ENCODE data around the gene GSAP. TPM values are rescaled to one million over a fixed set of nuclear protein-coding genes. Genes with fewer than 3 reads are reported as not detected.
A peak's percentile ranks its signal among the peaks of the same experiment; 100 is the strongest.

GSAP gene
- total RNA-seq, 2 experiments from 2014 or later, result 5.9 to 6.6 TPM

GRCh38 chr7:77393954-77394353 is 22.2 kb downstream of the GSAP start:
- H3K4me1 Mint-ChIP-seq, result peaks cover 31% of the 10 kb centered on the region
- DNase-seq, result no peak
- H3K36me3 Mint-ChIP-seq (ENCODE audit: low read depth), result peaks cover 23% of the 10 kb centered on the region
- ChIA-PET POLR2A (no interaction called here), CTCF (no interaction called here)
- H3K27ac Mint-ChIP-seq, result no peak overlapping the region
- H3K4me3 Mint-ChIP-seq, result no peak overlapping the region
- no peaks in the 10 kb centered on the region for H3K9me3 Mint-ChIP-seq
- H3K27me3 Mint-ChIP-seq, result no peaks in the 10 kb centered on the region

GRCh38 chr7:77393261-77393660 is 22.9 kb downstream of the GSAP start:
- peaks cover 31% of the 10 kb centered on the region for H3K4me1 Mint-ChIP-seq
- no peaks in the 10 kb centered on the region for H3K9me3 Mint-ChIP-seq
- peak; percentile 43 for DNase-seq
- H3K27ac Mint-ChIP-seq, result peak overlapping the region; percentile 53
- H3K4me3 Mint-ChIP-seq, result no peak overlapping the region
- POLR2A ChIA-PET, result no interaction called here
- H3K36me3 Mint-ChIP-seq (ENCODE audit: low read depth), result peaks cover 23% of the 10 kb centered on the region
- CTCF ChIA-PET, result no interaction called here
- H3K27me3 Mint-ChIP-seq, result no peaks in the 10 kb centered on the region

GRCh38 chr7:77391230-77391629 is 24.9 kb downstream of the GSAP start:
- H3K27ac Mint-ChIP-seq, result no peak overlapping the region
- peaks cover 16% of the 10 kb centered on the region for H3K36me3 Mint-ChIP-seq (ENCODE audit: low read depth)
- H3K4me3 Mint-ChIP-seq, result no peak overlapping the region
- no peak for DNase-seq
- POLR2A ChIA-PET, result interaction anchor here (0.8 kb wide), 1 partner anchor 43 kb away, joined by 4 read pairs; no protein-coding TSS in a partner anchor
- H3K4me1 Mint-ChIP-seq, result peaks cover 31% of the 10 kb centered on the region
- H3K27me3 Mint-ChIP-seq, result no peaks in the 10 kb centered on the region
- no peaks in the 10 kb centered on the region for H3K9me3 Mint-ChIP-seq
- CTCF ChIA-PET, result no interaction called here

- peaks cover 17% of the 10 kb centered on the region for H3K4me1 Mint-ChIP-seq
- no peak overlapping the region for H3K27ac Mint-ChIP-seq
- ChIA-PET CTCF (no interaction called here), POLR2A (no interaction called here)
- no peaks in the 10 kb centered on the region for H3K9me3 Mint-ChIP-seq
- no peak for DNase-seq
- H3K27me3 Mint-ChIP-seq, result no peaks in the 10 kb centered on the region
- H3K4me3 Mint-ChIP-seq, result no peak overlapping the region
- peaks cover 2% of the 10 kb centered on the region for H3K36me3 Mint-ChIP-seq (ENCODE audit: low read depth)
Observed at GRCh38 chr7:77388055-77388641, 28.0 kb downstream of the GSAP start.

- POLR2A ChIA-PET, result no interaction called here
- peaks cover 4% of the 10 kb centered on the region for H3K36me3 Mint-ChIP-seq (ENCODE audit: low read depth)
- H3K4me1 Mint-ChIP-seq, result peaks cover 3% of the 10 kb centered on the region
- no peak overlapping the region for H3K27ac Mint-ChIP-seq
- CTCF ChIA-PET, result interaction anchor here (0.6 kb wide), 1 partner anchor 267 kb away, joined by 3 read pairs; no protein-coding TSS in a partner anchor
- no peak for DNase-seq
- no peaks in the 10 kb centered on the region for H3K9me3 Mint-ChIP-seq
- no peaks in the 10 kb centered on the region for H3K27me3 Mint-ChIP-seq
- no peak overlapping the region for H3K4me3 Mint-ChIP-seq
Observed at GRCh38 chr7:77386165-77386822, 29.9 kb downstream of the GSAP start.

GRCh38 chr7:77383333-77383740 is 32.8 kb downstream of the GSAP start:
- H3K4me3 Mint-ChIP-seq, result no peak overlapping the region
- H3K36me3 Mint-ChIP-seq (ENCODE audit: low read depth), result peaks cover 3% of the 10 kb centered on the region
- no peaks in the 10 kb centered on the region for H3K4me1 Mint-ChIP-seq
- H3K9me3 Mint-ChIP-seq, result no peaks in the 10 kb centered on the region
- ChIA-PET POLR2A (no interaction called here), CTCF (no interaction called here)
- no peak overlapping the region for H3K27ac Mint-ChIP-seq
- no peak for DNase-seq
- no peaks in the 10 kb centered on the region for H3K27me3 Mint-ChIP-seq

- CTCF ChIA-PET, result interaction anchor here (0.6 kb wide), 1 partner anchor 43 kb away, joined by 3 read pairs; no protein-coding TSS in a partner anchor
- no peaks in the 10 kb centered on the region for H3K9me3 Mint-ChIP-seq
- peaks cover 3% of the 10 kb centered on the region for H3K36me3 Mint-ChIP-seq (ENCODE audit: low read depth)
- H3K4me3 Mint-ChIP-seq, result no peak overlapping the region
- H3K27me3 Mint-ChIP-seq, result no peaks in the 10 kb centered on the region
- POLR2A ChIA-PET, result no interaction called here
- no peak for DNase-seq
- H3K4me1 Mint-ChIP-seq, result no peaks in the 10 kb centered on the region
- no peak overlapping the region for H3K27ac Mint-ChIP-seq
Observed at GRCh38 chr7:77382532-77382931, 33.6 kb downstream of the GSAP start.

GRCh38 chr7:77378584-77378983 is 37.6 kb downstream of the GSAP start:
- no peak overlapping the region for H3K27ac Mint-ChIP-seq
- H3K4me1 Mint-ChIP-seq, result no peaks in the 10 kb centered on the region
- DNase-seq, result no peak
- peaks cover 10% of the 10 kb centered on the region for H3K36me3 Mint-ChIP-seq (ENCODE audit: low read depth)
- POLR2A ChIA-PET, result no interaction called here
- CTCF ChIA-PET, result no interaction called here
- H3K9me3 Mint-ChIP-seq, result no peaks in the 10 kb centered on the region
- no peaks in the 10 kb centered on the region for H3K27me3 Mint-ChIP-seq
- no peak overlapping the region for H3K4me3 Mint-ChIP-seq

- ChIA-PET POLR2A (interaction anchor here (0.8 kb wide), 1 partner anchor 16 kb away, joined by 3 read pairs; no protein-coding TSS in a partner anchor), CTCF (interaction anchor here (1.0 kb wide), 1 partner anchor 39 kb away, joined by 5 read pairs; no protein-coding TSS in a partner anchor)
- Mint-ChIP-seq H3K9me3 (peaks cover 10% of the 10 kb centered on the region), H3K4me3 (no peak overlapping the region), H3K27me3 (no peaks in the 10 kb centered on the region), H3K4me1 (peaks cover 7% of the 10 kb centered on the region), H3K36me3 (ENCODE audit: low read depth) (peaks cover 22% of the 10 kb centered on the region), H3K27ac (no peak overlapping the region)
- DNase-seq, result no peak
Observed at GRCh38 chr7:77370606-77371005, 45.5 kb downstream of the GSAP start.

- ChIA-PET CTCF (no interaction called here), POLR2A (no interaction called here)
- H3K9me3 Mint-ChIP-seq, result peaks cover 10% of the 10 kb centered on the region
- H3K4me1 Mint-ChIP-seq, result peaks cover 7% of the 10 kb centered on the region
- no peak for DNase-seq
- peaks cover 15% of the 10 kb centered on the region for H3K36me3 Mint-ChIP-seq (ENCODE audit: low read depth)
- H3K4me3 Mint-ChIP-seq, result no peak overlapping the region
- no peak overlapping the region for H3K27ac Mint-ChIP-seq
- peaks cover 2% of the 10 kb centered on the region for H3K27me3 Mint-ChIP-seq
Observed at GRCh38 chr7:77368974-77369373, 47.2 kb downstream of the GSAP start.

- H3K36me3 Mint-ChIP-seq (ENCODE audit: low read depth), result peaks cover 15% of the 10 kb centered on the region
- H3K4me1 Mint-ChIP-seq, result peaks cover 7% of the 10 kb centered on the region
- H3K27ac Mint-ChIP-seq, result no peak overlapping the region
- no peak overlapping the region for H3K4me3 Mint-ChIP-seq
- H3K9me3 Mint-ChIP-seq, result peaks cover 10% of the 10 kb centered on the region
- POLR2A ChIA-PET, result no interaction called here
- no peak for DNase-seq
- H3K27me3 Mint-ChIP-seq, result peaks cover 2% of the 10 kb centered on the region
- CTCF ChIA-PET, result no interaction called here
Observed at GRCh38 chr7:77367976-77368375, 48.2 kb downstream of the GSAP start.

- Mint-ChIP-seq H3K36me3 (ENCODE audit: low read depth) (peaks cover 18% of the 10 kb centered on the region), H3K27ac (no peak overlapping the region), H3K27me3 (peaks cover 2% of the 10 kb centered on the region), H3K9me3 (peaks cover 10% of the 10 kb centered on the region), H3K4me1 (no peaks in the 10 kb centered on the region), H3K4me3 (no peak overlapping the region)
- no peak for DNase-seq
- POLR2A ChIA-PET, result interaction anchor here (0.7 kb wide), 1 partner anchor 11 kb away, joined by 3 read pairs; no protein-coding TSS in a partner anchor
- CTCF ChIA-PET, result no interaction called here
Observed at GRCh38 chr7:77362905-77363304, 53.2 kb downstream of the GSAP start.

- Mint-ChIP-seq H3K27me3 (peaks cover 2% of the 10 kb centered on the region), H3K36me3 (ENCODE audit: low read depth) (peaks cover 5% of the 10 kb centered on the region), H3K4me1 (no peaks in the 10 kb centered on the region), H3K9me3 (no peaks in the 10 kb centered on the region), H3K4me3 (no peak overlapping the region), H3K27ac (no peak overlapping the region)
- DNase-seq, result no peak
- ChIA-PET CTCF (no interaction called here), POLR2A (no interaction called here)
Observed at GRCh38 chr7:77360969-77361368, 55.2 kb downstream of the GSAP start.

GRCh38 chr7:77360104-77360503 is 56.0 kb downstream of the GSAP start:
- POLR2A ChIA-PET, result no interaction called here
- Mint-ChIP-seq H3K9me3 (no peaks in the 10 kb centered on the region), H3K4me3 (no peak overlapping the region), H3K27ac (no peak overlapping the region), H3K36me3 (ENCODE audit: low read depth) (peaks cover 8% of the 10 kb centered on the region), H3K27me3 (peaks cover 3% of the 10 kb centered on the region), H3K4me1 (peaks cover 4% of the 10 kb centered on the region)
- CTCF ChIA-PET, result no interaction called here
- no peak for DNase-seq
